ENCODE data around the gene KCNK7.

DNA sequence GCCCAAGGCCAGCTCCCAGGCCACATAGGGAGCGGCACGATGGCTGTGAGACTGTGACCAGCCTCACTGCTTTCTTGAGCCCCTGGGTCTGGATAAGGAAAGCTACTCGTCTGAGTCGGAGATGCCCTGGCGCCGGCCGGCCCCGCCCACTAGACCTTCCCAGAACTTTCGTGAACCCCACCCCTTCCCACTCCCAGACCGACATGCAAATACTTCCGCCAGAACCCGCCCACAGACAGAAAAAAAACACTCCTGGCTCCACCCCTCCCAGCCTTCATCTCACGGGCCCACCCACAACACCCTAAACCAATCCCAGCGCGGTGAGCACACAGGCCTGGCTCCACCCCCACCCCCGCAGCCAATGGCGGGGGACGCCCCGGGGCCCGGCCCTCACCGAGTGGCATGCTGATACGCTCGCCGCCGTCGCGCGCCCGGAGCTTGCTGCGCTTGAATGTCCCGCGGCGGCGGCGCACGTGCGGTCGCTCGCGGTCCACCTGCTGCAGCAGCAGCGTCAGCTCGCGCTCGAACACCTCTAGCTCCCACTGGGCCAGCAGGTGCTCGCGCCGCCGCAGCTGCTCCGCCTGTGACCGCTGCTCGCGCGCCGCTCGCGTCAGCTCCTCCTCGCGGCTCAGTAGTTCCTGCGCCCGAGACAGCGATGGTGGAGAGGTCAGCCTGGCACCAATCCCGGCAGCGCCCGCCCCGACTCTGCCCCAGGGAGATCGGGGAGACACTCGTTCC is 11.4 kb upstream of the KCNK7 start:
- TF ChIP-seq EZH2 (IDR thresholded peaks at IDR 0.05; ENCODE audit: borderline replicate concordance, low read depth, low read length, severe bottlenecking) = no peak
- TF ChIP-seq, protein P1, sequence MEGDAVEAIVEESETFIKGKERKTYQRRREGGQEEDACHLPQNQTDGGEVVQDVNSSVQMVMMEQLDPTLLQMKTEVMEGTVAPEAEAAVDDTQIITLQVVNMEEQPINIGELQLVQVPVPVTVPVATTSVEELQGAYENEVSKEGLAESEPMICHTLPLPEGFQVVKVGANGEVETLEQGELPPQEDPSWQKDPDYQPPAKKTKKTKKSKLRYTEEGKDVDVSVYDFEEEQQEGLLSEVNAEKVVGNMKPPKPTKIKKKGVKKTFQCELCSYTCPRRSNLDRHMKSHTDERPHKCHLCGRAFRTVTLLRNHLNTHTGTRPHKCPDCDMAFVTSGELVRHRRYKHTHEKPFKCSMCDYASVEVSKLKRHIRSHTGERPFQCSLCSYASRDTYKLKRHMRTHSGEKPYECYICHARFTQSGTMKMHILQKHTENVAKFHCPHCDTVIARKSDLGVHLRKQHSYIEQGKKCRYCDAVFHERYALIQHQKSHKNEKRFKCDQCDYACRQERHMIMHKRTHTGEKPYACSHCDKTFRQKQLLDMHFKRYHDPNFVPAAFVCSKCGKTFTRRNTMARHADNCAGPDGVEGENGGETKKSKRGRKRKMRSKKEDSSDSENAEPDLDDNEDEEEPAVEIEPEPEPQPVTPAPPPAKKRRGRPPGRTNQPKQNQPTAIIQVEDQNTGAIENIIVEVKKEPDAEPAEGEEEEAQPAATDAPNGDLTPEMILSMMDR (IDR thresholded peaks at IDR 0.05; ENCODE audit: borderline replicate concordance, extremely low read depth, low read length, poor library complexity, severe bottlenecking) = no peak
